ENCODE results near the gene TANGO6.
"Not testable (repeated sequence)": the region's sequence is repeated elsewhere in the genome, so short reads cannot be mapped to it uniquely, and the experiment has no call there.

The TANGO6 gene

GRCh38 chr16:69108064-69108904 lies 265.0 kb downstream of the TANGO6 start:
- DNase-seq = no peak

GRCh38 chr16:69108905-69109252 lies 265.5 kb downstream of the TANGO6 start:
- no peak for DNase-seq

- no peak for DNase-seq
Observed at GRCh38 chr16:69109486-69110270, 266.3 kb downstream of the TANGO6 start.

- DNase-seq = no peak
Observed at GRCh38 chr16:69110406-69110805, 267.1 kb downstream of the TANGO6 start.

GRCh38 chr16:69111216-69111875 lies 268.0 kb downstream of the TANGO6 start:
- no peak for DNase-seq

GRCh38 chr16:69111876-69112230 lies 268.5 kb downstream of the TANGO6 start:
- no peak for DNase-seq

- DNase-seq = no peak
Observed at GRCh38 chr16:69112285-69113129, 269.2 kb downstream of the TANGO6 start.

GRCh38 chr16:69113216-69113615 lies 269.9 kb downstream of the TANGO6 start:
- no peak for DNase-seq

GRCh38 chr16:69114346-69114975 lies 271.1 kb downstream of the TANGO6 start:
- DNase-seq = no peak

- DNase-seq = no peak
Observed at GRCh38 chr16:69114976-69115355, 271.6 kb downstream of the TANGO6 start.

- DNase-seq = no peak
Observed at GRCh38 chr16:69115361-69115760, 272.0 kb downstream of the TANGO6 start.

- DNase-seq = no peak
Observed at GRCh38 chr16:69115837-69116236, 272.5 kb downstream of the TANGO6 start.

GRCh38 chr16:69116256-69116875 lies 273.0 kb downstream of the TANGO6 start:
- DNase-seq = no peak

GRCh38 chr16:69116906-69117305 lies 273.6 kb downstream of the TANGO6 start:
- no peak for DNase-seq

- DNase-seq = no peak
Observed at GRCh38 chr16:69118468-69118867, 275.1 kb downstream of the TANGO6 start.

GRCh38 chr16:69118994-69119393 lies 275.7 kb downstream of the TANGO6 start:
- DNase-seq = no peak

- no peak for DNase-seq
Observed at GRCh38 chr16:69119536-69119935, 276.2 kb downstream of the TANGO6 start.

- no peak for DNase-seq
Observed at GRCh38 chr16:69120096-69120664, 276.8 kb downstream of the TANGO6 start.

- peak; percentile 31 for DNase-seq
Observed at GRCh38 chr16:69123910-69124309, 280.6 kb downstream of the TANGO6 start.

GRCh38 chr16:69124406-69124805 lies 281.1 kb downstream of the TANGO6 start:
- DNase-seq = not testable (repeated sequence)

GRCh38 chr16:69124961-69125360 lies 281.6 kb downstream of the TANGO6 start:
- DNase-seq = not testable (repeated sequence)
